GM12865 (cell line): ENCODE data around the gene INTS2.
"Not testable (repeated sequence)": the region's sequence is repeated elsewhere in the genome, so short reads cannot be mapped to it uniquely, and the experiment has no call there.

ENCODE experiments used
- DNase-seq: peaks from one replicate; pipeline ENCODE4 v3.0.0; 2010; ENCODE audit warnings: low read depth
- H3K4me3 ChIP-seq: 2 replicates; pipeline ENCODE4 v1.5.1; 2011; ENCODE audit warnings: mild to moderate bottlenecking, low read depth, low read length, control low read depth
- CTCF ChIP-seq: IDR thresholded peaks from 2 replicates; pipeline ENCODE4 v1.5.1; 2011; ENCODE audit warnings: low read length, control low read depth, low read depth, inconsistent platforms; ENCODE audit not compliant: insufficient read depth; ENCODE audit errors: missing control alignments

INTS2 gene

GRCh38 chr17:61822326-61823285, 105.2 kb downstream of the INTS2 start:
- no peak overlapping the region for H3K4me3 ChIP-seq
- no peak for TF ChIP-seq CTCF
- DNase-seq, result peak; percentile 40

- no peak for TF ChIP-seq CTCF
- no peak for DNase-seq
- H3K4me3 ChIP-seq, result no peak overlapping the region
These were observed 106.1 kb downstream of the INTS2 start for GRCh38 chr17:61821655-61822054.

GRCh38 chr17:61819265-61819664, 108.5 kb downstream of the INTS2 start:
- DNase-seq, H3K4me3 ChIP-seq: not testable (repeated sequence)

- H3K4me3 ChIP-seq, result no peak overlapping the region
- DNase-seq, result no peak
- TF ChIP-seq CTCF, result no peak
These were observed 109.6 kb downstream of the INTS2 start for GRCh38 chr17:61818225-61818624.

- no peak overlapping the region for H3K4me3 ChIP-seq
- TF ChIP-seq CTCF, result no peak
- no peak for DNase-seq
These were observed 110.3 kb downstream of the INTS2 start for GRCh38 chr17:61817452-61817851.

GRCh38 chr17:61816538-61816937, 111.2 kb downstream of the INTS2 start:
- no peak for DNase-seq
- no peak for TF ChIP-seq CTCF
- H3K4me3 ChIP-seq, result no peak overlapping the region

GRCh38 chr17:61815863-61816503, 111.8 kb downstream of the INTS2 start:
- DNase-seq, result no peak
- H3K4me3 ChIP-seq, result no peak overlapping the region
- TF ChIP-seq CTCF, result no peak
